Measurements from ENCODE around the gene TTL.
"Not testable (repeated sequence)": the region's sequence is repeated elsewhere in the genome, so short reads cannot be mapped to it uniquely, and the experiment has no call there.

The TTL gene

GRCh38 chr2:112472547-112473263 lies 9.3 kb upstream of the TTL start:
- DNase-seq = no peak
- in situ Hi-C loops (cut with MboI; ENCODE audit: low pct_unique_long_range_greater_than_20kb, low sequenced_read_pairs) = no loop called here

DNA sequence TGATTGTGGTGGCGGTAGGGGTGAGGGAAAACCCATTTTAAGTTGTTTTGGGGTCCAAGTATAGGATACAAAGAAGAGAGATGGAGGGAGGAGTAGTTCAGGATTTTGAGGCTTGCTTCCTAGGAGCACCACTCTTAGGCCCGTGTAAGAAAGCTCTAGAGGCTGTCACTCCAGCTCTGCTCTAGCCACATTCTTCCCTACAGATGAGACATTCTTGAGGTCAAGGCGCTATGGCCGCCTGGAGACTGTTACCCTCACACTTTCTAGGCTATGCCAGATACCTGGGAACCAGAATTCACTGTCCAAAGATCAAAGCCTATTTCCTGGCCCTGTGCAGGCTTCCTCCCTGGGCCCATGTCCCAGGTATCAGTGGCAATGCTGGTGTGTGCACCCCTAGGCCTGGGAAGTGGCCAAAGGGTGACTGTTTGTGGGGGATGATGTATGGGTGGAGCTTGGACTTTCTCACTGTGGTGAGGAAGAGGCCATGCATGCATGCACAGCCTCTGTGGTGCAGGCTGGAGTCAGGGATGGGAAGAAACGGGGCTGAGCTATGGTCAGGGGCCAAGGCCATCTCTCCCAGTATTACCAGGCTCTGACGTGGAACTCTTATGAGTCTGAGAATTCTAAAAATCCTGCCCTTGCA lies 7.0 kb upstream of the TTL start:
- in situ Hi-C loops (cut with MboI; ENCODE audit: low pct_unique_long_range_greater_than_20kb, low sequenced_read_pairs) = no loop called here
- no peak for DNase-seq

DNA sequence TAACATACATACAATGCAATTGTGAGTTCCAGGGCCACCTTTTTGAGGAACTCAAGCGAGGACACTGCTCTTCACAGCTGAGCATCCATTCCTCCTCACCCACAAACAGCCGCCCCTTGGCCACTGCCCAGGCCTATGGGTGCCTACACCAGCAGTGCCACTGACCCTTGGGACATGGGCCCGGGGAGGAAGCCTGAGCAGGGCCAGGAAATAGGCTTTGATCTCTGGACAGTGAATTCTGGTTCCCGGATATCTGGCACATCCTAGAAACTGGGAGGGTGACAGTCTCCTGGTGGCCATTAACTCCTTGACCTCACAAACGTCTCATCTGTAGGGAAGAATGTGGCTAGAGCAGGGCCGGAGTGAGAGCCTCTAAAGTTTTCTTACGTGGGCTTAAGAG lies 5.5 kb upstream of the TTL start:
- in situ Hi-C loops (cut with MboI; ENCODE audit: low pct_unique_long_range_greater_than_20kb, low sequenced_read_pairs) = no loop called here
- no peak for DNase-seq

DNA sequence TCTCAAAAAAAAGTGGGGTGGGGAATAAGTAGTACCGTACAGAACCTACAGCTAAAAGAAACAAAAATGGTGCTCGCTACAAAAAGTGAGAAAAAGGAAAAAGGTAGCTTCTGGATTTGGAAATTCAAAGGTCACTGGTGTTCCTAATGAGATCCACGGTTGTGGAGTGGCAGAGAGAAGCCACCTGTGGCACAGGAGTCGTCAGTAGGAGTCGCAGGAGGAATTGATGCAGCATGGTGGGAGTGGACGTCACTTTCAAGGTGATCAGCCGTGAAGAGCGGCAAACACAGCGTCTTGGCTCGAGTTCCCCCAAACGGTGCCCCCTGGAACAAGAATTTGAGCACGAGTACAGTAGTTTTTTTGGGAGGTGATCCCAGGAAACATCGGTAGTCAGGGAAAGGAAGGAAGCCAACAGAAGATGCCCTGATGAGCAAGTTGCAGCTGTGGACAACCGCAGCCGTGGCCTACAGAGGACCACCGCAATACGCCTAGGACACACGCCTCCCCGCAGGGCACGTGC lies 1.4 kb upstream of the TTL start:
- no peak for DNase-seq
- in situ Hi-C loops (cut with MboI; ENCODE audit: low pct_unique_long_range_greater_than_20kb, low sequenced_read_pairs) = no loop called here

- in situ Hi-C loops (cut with MboI; ENCODE audit: low pct_unique_long_range_greater_than_20kb, low sequenced_read_pairs) = no loop called here
- peak; percentile 87 for DNase-seq
These were observed 867 bp upstream of the TTL start for GRCh38 chr2:112481050-112481527.

GRCh38 chr2:112482309-112483041 lies 519 bp downstream of the TTL start:
- in situ Hi-C loops (cut with MboI; ENCODE audit: low pct_unique_long_range_greater_than_20kb, low sequenced_read_pairs) = no loop called here
- DNase-seq = peak; percentile 43

GRCh38 chr2:112483042-112483473 lies 1.1 kb downstream of the TTL start:
- no peak for DNase-seq
- in situ Hi-C loops (cut with MboI; ENCODE audit: low pct_unique_long_range_greater_than_20kb, low sequenced_read_pairs) = no loop called here

- DNase-seq = peak; percentile 37
- in situ Hi-C loops (cut with MboI; ENCODE audit: low pct_unique_long_range_greater_than_20kb, low sequenced_read_pairs) = no loop called here
These were observed 1.9 kb downstream of the TTL start for GRCh38 chr2:112483831-112484230.

DNA sequence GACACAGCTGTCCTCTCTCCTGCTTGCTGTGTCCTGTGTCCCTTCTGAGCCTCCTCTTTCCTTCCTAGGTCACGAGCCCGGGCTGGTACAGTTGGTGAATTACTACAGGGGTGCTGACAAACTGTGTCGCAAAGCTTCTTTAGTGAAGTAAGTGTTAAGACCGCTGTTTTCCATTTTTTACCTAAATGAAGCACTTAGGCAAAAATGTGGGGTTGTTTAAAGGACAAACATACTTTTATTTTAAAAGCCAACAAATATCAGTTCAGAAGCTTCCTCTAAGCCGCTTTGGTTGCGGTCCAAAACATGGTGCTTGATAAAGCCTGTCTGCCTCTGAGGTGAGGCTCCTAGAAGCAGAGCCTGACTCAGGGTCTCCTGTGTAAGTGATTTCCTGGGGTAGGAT lies 3.9 kb downstream of the TTL start:
- DNase-seq = no peak
- in situ Hi-C loops (cut with MboI; ENCODE audit: low pct_unique_long_range_greater_than_20kb, low sequenced_read_pairs) = no loop called here

GRCh38 chr2:112486895-112487294 lies 4.9 kb downstream of the TTL start:
- in situ Hi-C loops (cut with MboI; ENCODE audit: low pct_unique_long_range_greater_than_20kb, low sequenced_read_pairs) = no loop called here
- DNase-seq = no peak

GRCh38 chr2:112487444-112487961 lies 5.5 kb downstream of the TTL start:
- in situ Hi-C loops (cut with MboI; ENCODE audit: low pct_unique_long_range_greater_than_20kb, low sequenced_read_pairs) = no loop called here
- DNase-seq = no peak

DNA sequence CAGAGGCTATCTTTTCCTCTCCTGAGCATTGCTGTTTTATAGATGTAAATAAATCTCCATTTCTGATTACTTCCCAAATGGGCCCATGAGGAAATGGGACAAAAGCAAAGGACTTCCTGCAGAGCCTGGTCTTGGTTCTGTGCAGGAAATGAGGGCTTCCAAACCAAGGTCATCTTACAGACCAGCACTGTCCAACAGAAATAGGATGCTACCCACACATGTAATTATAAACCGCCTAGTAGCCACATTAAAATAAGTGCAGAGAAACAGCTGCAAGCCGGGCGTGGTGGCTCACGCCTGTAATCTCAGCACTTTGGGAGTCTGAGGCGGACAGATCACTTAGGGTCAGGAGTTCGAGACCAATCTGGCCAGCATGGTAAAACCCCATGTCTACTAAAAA lies 6.2 kb downstream of the TTL start:
- in situ Hi-C loops (cut with MboI; ENCODE audit: low pct_unique_long_range_greater_than_20kb, low sequenced_read_pairs) = no loop called here
- DNase-seq = no peak

- in situ Hi-C loops (cut with MboI; ENCODE audit: low pct_unique_long_range_greater_than_20kb, low sequenced_read_pairs) = no loop called here
- no peak for DNase-seq
These were observed 10.0 kb downstream of the TTL start for GRCh38 chr2:112491946-112492345.

- in situ Hi-C loops (cut with MboI; ENCODE audit: low pct_unique_long_range_greater_than_20kb, low sequenced_read_pairs) = no loop called here
- DNase-seq = no peak
These were observed 11.1 kb downstream of the TTL start for GRCh38 chr2:112493048-112493447.

- in situ Hi-C loops (cut with MboI; ENCODE audit: low pct_unique_long_range_greater_than_20kb, low sequenced_read_pairs) = no loop called here
- no peak for DNase-seq
These were observed 12.1 kb downstream of the TTL start for GRCh38 chr2:112493858-112494648.

DNA sequence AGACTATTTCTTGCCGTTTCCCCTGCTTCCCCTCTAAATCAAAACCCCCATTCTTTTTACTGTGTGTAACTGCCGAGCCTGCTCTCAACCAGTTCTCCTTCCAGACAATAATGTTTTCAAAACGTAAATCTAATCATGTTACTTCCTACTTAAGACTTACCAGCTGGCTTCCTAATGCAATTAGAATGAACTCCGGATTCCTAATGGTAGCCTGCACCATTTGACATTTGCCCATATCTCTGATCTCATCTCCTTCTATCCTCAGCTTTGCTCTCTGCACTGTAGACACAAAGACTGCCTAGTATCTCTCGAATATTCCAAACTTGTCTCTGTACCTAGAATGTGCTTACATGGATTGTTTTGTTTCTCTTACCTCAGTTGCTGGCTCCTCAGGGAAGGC lies 12.9 kb downstream of the TTL start:
- no peak for DNase-seq
- in situ Hi-C loops (cut with MboI; ENCODE audit: low pct_unique_long_range_greater_than_20kb, low sequenced_read_pairs) = no loop called here

DNA sequence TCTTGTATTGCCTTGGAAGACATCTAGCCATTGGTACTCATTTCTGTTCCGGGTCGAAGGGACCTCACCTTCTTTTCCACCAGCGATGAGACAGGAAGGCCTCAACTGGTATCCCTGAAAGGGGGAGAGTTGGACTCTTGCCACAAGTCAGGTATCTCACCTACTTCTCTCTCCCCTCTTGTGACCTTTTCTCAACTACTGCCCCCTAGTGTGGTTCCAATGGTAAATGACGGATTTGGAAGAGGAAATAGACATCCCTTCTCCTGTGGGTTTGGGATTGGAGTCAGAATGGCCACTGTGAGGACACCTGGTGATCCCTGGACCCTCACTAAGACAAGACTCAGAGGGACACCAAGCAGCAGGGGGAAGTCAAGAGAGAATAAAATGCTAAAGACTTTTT lies 13.9 kb downstream of the TTL start:
- DNase-seq; in situ Hi-C loops (cut with MboI; ENCODE audit: low pct_unique_long_range_greater_than_20kb, low sequenced_read_pairs): not testable (repeated sequence)

- in situ Hi-C loops (cut with MboI; ENCODE audit: low pct_unique_long_range_greater_than_20kb, low sequenced_read_pairs) = not testable (repeated sequence)
- peak; percentile 71 for DNase-seq
These were observed 19.0 kb downstream of the TTL start for GRCh38 chr2:112500850-112501484.

All from KBM-7 (cell line).